NCI-H82 treated with DMSO at 0.1 percent for 48 hours (cell line): ENCODE measurements around the gene PLB1.
A peak's percentile ranks its signal among the peaks of the same experiment; 100 is the strongest.

Experiments
- DNase-seq: peaks from one replicate; lab custom pipeline; 2025; ENCODE audit not compliant: unreplicated experiment; lab: John Stamatoyannopoulos, UW

Gene PLB1

DNA sequence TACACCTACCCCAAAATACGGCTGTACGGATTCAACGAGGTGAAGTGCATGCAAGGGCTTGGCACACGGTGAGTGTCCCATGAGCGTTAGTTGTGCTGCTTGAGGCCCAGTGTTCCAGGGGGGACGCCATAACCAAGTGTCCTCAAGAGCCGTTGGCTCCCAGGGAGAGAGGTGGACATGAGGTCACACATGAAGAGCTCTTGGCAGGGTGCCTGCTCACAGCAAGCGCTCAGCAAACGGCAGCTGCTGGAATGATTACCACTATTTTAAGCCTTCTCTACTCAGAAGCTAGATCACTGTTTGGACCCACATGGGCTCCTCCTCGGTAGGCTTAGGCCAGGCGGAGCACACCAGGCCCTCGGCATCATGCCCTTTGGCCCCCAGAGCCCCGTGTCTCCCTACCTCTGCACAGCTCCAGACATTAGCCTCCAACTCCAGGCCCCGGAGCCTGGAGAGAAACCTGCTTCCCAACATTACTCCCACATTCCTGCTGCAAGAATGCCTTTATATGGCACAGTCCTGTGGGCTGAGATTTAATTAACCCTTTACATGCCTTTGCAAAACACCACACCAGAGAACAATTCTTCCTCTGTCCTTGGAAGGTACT lies 187.3 kb downstream of the PLB1 start:
- DNase-seq: peak; percentile 76

DNA sequence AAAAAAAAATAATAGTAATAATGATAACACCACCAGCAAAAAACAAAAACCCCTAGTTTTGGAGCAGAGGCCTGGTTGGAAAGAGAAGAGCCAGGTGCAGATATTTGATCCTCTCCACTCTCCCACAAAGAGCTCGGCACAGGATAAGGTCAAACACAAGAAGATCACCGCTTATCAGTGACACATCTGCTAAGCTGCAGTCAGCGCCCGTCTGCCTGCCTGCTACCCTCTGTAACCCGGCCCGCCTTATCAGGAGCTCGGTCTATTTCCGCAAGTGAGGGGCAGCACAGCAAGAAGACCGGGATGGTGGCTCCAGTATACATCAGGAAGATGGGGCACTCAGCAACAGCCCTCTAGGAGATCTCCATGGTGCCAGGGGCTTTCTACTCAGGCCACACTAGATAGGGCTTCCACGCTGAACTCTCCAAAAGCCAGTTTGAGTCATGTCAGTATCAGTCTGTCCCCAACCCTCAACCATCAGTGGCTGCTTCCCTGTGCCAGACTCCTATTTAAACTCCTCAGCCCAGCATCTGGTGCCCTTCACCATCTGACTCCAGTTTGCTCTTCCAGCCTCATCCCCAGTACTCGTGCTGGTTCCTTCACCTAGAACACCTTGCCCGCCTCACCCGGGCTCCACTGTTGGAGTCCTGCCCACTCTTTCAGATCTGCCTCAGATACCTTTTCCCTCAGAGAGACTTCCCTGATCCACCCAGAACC lies 188.4 kb downstream of the PLB1 start:
- DNase-seq: peak; percentile 85

DNA sequence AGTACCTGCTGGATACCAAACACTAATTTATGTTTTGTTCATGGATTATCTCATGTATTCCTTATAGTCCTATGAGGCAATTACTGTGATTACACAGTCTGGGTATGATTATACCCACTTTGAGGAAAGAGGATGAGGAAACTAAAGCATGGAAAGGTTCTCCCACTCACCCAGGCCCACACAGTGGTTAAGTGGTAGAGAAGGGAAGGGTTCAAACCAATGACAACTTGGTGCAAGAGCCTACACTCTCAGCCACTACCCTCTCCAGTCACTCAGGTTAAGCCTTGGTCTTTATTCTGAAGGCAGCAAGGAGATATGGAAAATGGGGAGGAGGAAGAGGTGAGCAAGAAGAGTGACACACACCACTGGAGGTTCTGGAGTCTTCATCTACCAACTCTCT lies 191.3 kb downstream of the PLB1 start:
- no peak for DNase-seq

DNA sequence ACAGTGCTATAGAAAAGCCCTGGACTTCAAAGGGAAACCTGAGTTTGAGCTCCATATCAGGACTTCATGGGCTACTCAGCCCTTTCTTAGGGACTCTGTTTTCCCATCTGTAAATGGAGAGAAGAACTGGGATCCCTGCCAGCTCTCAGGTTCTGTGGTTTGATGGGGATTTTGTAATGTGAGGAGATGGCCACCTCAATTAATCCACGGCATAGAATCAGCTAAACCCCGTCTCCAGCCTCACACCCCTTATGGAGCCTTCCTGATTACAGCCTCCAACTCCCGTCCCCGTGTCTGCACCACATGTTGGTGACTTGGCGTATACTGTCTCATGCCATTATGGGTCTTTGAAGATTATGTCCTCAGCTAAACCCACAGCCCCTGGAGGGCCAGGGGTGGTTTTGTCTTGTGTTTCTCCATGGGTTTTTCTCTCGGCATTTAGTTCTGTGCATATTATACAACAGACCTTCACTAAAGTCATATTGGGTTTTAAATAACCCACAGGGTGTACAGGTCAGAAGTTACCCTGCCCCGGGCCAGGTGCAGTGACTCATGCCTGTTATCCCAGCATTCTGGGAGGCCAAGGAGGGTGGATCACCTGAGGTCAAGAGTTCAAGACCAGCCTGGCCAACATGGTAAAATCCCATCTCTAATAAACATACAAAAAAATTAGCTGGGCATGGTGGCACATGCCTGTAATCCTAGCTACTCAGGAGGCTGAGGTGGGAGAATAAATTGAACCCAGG lies 192.0 kb downstream of the PLB1 start:
- peak; percentile 6 for DNase-seq

DNA sequence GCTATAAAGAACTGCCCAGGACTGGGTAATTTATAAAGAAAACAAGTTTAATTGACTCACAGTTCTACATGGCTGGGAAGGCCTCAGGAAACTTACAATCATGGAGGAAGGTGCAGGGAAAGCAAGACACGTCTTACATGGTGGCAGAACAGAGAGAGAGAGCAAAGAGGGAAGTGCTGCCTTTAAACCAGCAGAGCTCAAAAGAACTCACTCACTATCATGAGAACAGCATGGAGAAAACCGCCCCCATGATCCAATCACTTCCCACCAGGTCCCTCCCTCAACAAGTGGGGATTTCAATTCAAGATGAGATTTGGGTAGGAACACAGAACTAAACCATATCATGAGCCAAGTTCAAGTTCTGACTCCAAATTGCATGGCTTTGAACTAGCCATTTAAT lies 193.0 kb downstream of the PLB1 start:
- no peak for DNase-seq

DNA sequence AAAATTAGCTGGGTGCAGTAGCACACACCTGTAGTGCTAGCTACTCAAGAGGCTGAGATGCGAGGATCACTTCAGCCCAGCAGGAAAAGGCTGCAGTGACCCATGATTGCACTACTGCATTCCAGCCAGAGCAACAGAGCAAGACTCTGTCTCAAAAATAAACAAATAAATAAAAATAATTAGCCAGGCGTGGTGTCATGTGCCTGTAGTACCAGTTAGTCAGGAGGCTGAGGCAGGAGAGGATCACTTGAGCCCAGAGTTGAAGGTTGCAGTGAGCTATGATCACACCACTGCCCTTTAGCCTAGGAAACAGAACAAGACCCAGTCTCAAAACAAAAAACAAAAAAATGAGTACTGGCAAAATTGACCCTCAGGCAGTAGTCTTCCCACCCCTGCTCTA lies 193.9 kb downstream of the PLB1 start:
- no peak for DNase-seq

DNA sequence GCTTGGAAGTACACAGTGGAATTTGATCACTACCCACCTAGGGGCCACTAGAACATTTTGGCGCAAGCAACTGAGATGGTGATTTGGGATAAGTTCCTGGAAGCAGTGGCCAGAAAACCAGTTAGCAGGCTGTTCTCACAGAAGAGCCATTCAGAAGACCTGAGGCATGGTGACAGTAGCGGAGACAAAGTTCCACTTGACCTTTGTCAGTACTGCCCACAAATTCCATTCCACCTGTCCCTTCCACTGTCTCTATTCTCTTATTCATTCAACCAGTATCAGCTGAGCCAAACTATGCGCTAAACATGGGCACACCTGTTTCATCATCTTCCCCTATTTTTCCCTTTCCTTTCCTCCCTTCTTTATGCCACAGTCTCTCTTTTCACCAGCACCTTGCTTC lies 196.6 kb downstream of the PLB1 start:
- no peak for DNase-seq

DNA sequence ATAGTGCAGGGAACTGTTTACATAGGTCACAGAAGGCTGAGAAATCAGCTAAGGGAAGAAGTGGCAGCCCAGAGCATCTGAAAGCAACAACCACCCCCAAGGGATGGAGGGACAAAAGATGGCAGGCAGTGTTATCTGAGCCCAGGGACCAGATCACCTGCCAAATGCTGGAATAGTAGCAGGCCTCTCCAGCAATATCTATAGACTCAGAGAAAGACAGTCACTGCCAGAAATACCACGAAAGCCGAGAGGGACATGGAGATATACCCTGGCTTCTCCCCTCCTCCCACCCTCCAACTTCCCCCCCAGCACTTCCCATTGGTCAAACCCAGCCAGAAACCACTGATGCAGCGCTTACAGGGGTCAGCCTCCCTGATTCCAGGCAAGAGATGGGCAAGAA lies 197.4 kb downstream of the PLB1 start:
- DNase-seq: no peak
